ENCODE results near the gene CYBB.

- TF ChIP-seq, protein P1, sequence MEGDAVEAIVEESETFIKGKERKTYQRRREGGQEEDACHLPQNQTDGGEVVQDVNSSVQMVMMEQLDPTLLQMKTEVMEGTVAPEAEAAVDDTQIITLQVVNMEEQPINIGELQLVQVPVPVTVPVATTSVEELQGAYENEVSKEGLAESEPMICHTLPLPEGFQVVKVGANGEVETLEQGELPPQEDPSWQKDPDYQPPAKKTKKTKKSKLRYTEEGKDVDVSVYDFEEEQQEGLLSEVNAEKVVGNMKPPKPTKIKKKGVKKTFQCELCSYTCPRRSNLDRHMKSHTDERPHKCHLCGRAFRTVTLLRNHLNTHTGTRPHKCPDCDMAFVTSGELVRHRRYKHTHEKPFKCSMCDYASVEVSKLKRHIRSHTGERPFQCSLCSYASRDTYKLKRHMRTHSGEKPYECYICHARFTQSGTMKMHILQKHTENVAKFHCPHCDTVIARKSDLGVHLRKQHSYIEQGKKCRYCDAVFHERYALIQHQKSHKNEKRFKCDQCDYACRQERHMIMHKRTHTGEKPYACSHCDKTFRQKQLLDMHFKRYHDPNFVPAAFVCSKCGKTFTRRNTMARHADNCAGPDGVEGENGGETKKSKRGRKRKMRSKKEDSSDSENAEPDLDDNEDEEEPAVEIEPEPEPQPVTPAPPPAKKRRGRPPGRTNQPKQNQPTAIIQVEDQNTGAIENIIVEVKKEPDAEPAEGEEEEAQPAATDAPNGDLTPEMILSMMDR (IDR thresholded peaks at IDR 0.05; ENCODE audit: low read depth, low read length, poor library complexity, severe bottlenecking): no peak
- no peak for TF ChIP-seq EZH2phosphoT487 (IDR thresholded peaks at IDR 0.05; ENCODE audit: borderline replicate concordance, low read length)
Measured at GRCh38 chrX:37802028-37802427, 22.2 kb downstream of the CYBB start.

Measured in DOHH2 (cell line).